Activated CD4-positive, alpha-beta T cell treated with anti-CD3 and anti-CD28 coated beads, Interleukin-2, amount 10 ng/mL, durations not matched to agents 7 days and 5 days (primary cell): ENCODE results near the gene CALN1. TPM values are rescaled to one million over a fixed set of nuclear protein-coding genes. Genes with fewer than 3 reads are reported as not detected.

ENCODE experiments used
- CTCF ChIA-PET: fragments of 350-600 bp; sonication (Branson Sonifier 250); formaldehyde crosslinking; loops from one replicate; lab custom pipeline; 2021; ENCODE audit warnings: antibody characterized with exemption; lab: Charles Lee
- POLR2A ChIA-PET: fragments of 350-600 bp; sonication (Branson Sonifier 250); formaldehyde crosslinking; loops from one replicate; lab custom pipeline; 2021; ENCODE audit warnings: antibody characterized with exemption; lab: Charles Lee
- DNase-seq: peaks from one replicate; pipeline ENCODE4 v3.0.0-alpha.2; 2020
- H3K27ac Mint-ChIP-seq: one replicate; pipeline ENCODE4 v1.8.0; 2021; ENCODE audit warnings: mild to moderate bottlenecking, moderate library complexity, mixed read lengths
- H3K27me3 Mint-ChIP-seq: one replicate; pipeline ENCODE4 v1.8.0; 2021; ENCODE audit warnings: mixed read lengths
- H3K36me3 Mint-ChIP-seq: one replicate; pipeline ENCODE4 v1.8.0; 2021; ENCODE audit warnings: low read depth, mixed read lengths
- H3K4me1 Mint-ChIP-seq: one replicate; pipeline ENCODE4 v1.8.0; 2021; ENCODE audit warnings: mixed read lengths
- H3K4me3 Mint-ChIP-seq: one replicate; pipeline ENCODE4 v1.8.0; 2021; ENCODE audit warnings: mild to moderate bottlenecking, moderate library complexity, mixed read lengths
- H3K9me3 Mint-ChIP-seq: one replicate; pipeline ENCODE4 v1.8.0; 2021; ENCODE audit warnings: mixed read lengths
- total RNA-seq, 2 experiments: library from RNA; stranded (reverse); gene quantifications; one replicate each; pipeline ENCODE4 v1.2.3, GENCODE V29; 2021

Gene CALN1
- total RNA-seq, 2 experiments from 2014 or later = not detected

GRCh38 chr7:72335561-72336381, 76.4 kb downstream of the CALN1 start:
- Mint-ChIP-seq H3K4me3 (no peak overlapping the region), H3K4me1 (no peaks in the 10 kb centered on the region), H3K27me3 (peaks cover 21% of the 10 kb centered on the region), H3K27ac (no peak overlapping the region), H3K36me3 (no peaks in the 10 kb centered on the region), H3K9me3 (peaks cover 2% of the 10 kb centered on the region)
- POLR2A ChIA-PET = no interaction called here
- CTCF ChIA-PET = no interaction called here
- no peak for DNase-seq

- no peak overlapping the region for H3K27ac Mint-ChIP-seq
- no peak overlapping the region for H3K4me3 Mint-ChIP-seq
- DNase-seq = no peak
- peaks cover 21% of the 10 kb centered on the region for H3K27me3 Mint-ChIP-seq
- CTCF ChIA-PET = no interaction called here
- no peaks in the 10 kb centered on the region for H3K4me1 Mint-ChIP-seq
- no peaks in the 10 kb centered on the region for H3K36me3 Mint-ChIP-seq
- peaks cover 2% of the 10 kb centered on the region for H3K9me3 Mint-ChIP-seq
- POLR2A ChIA-PET = no interaction called here
Observed at GRCh38 chr7:72334698-72335097, 77.4 kb downstream of the CALN1 start.

- peaks cover 2% of the 10 kb centered on the region for H3K9me3 Mint-ChIP-seq
- H3K36me3 Mint-ChIP-seq = no peaks in the 10 kb centered on the region
- no peak for DNase-seq
- no peak overlapping the region for H3K4me3 Mint-ChIP-seq
- H3K27me3 Mint-ChIP-seq = peaks cover 21% of the 10 kb centered on the region
- no peaks in the 10 kb centered on the region for H3K4me1 Mint-ChIP-seq
- ChIA-PET POLR2A (interaction anchor here (0.6 kb wide), 1 partner anchor 87 kb away, joined by 3 read pairs; no protein-coding TSS in a partner anchor), CTCF (interaction anchor here (0.6 kb wide), 1 partner anchor 41 kb away, joined by 3 read pairs; no protein-coding TSS in a partner anchor)
- no peak overlapping the region for H3K27ac Mint-ChIP-seq
Observed at GRCh38 chr7:72334066-72334465, 78.1 kb downstream of the CALN1 start.

GRCh38 chr7:72326811-72327210, 85.3 kb downstream of the CALN1 start:
- no peak for DNase-seq
- H3K4me3 Mint-ChIP-seq = no peak overlapping the region
- H3K27ac Mint-ChIP-seq = no peak overlapping the region
- ChIA-PET CTCF (no interaction called here), POLR2A (no interaction called here)
- no peaks in the 10 kb centered on the region for H3K9me3 Mint-ChIP-seq
- H3K4me1 Mint-ChIP-seq = no peaks in the 10 kb centered on the region
- H3K27me3 Mint-ChIP-seq = no peaks in the 10 kb centered on the region
- H3K36me3 Mint-ChIP-seq = no peaks in the 10 kb centered on the region

GRCh38 chr7:72326365-72326764, 85.8 kb downstream of the CALN1 start:
- ChIA-PET POLR2A (no interaction called here), CTCF (no interaction called here)
- no peaks in the 10 kb centered on the region for H3K9me3 Mint-ChIP-seq
- H3K36me3 Mint-ChIP-seq = no peaks in the 10 kb centered on the region
- no peak for DNase-seq
- H3K4me3 Mint-ChIP-seq = no peak overlapping the region
- no peak overlapping the region for H3K27ac Mint-ChIP-seq
- no peaks in the 10 kb centered on the region for H3K27me3 Mint-ChIP-seq
- no peaks in the 10 kb centered on the region for H3K4me1 Mint-ChIP-seq

- ChIA-PET POLR2A (no interaction called here), CTCF (no interaction called here)
- no peaks in the 10 kb centered on the region for H3K9me3 Mint-ChIP-seq
Observed at GRCh38 chr7:72325561-72325960, 86.6 kb downstream of the CALN1 start.

GRCh38 chr7:72321637-72322036, 90.5 kb downstream of the CALN1 start:
- ChIA-PET POLR2A (no interaction called here), CTCF (no interaction called here)
- DNase-seq = no peak
- Mint-ChIP-seq H3K27ac (no peak overlapping the region), H3K9me3 (no peaks in the 10 kb centered on the region), H3K4me3 (no peak overlapping the region), H3K36me3 (no peaks in the 10 kb centered on the region), H3K27me3 (no peaks in the 10 kb centered on the region), H3K4me1 (no peaks in the 10 kb centered on the region)

More at GRCh38 chr7:72325561-72325960, 86.6 kb downstream of the CALN1 start:
- no peaks in the 10 kb centered on the region for H3K4me1 Mint-ChIP-seq
- no peak overlapping the region for H3K4me3 Mint-ChIP-seq
- no peaks in the 10 kb centered on the region for H3K36me3 Mint-ChIP-seq
- no peak overlapping the region for H3K27ac Mint-ChIP-seq
- no peaks in the 10 kb centered on the region for H3K27me3 Mint-ChIP-seq
- DNase-seq = no peak

- CTCF ChIA-PET = no interaction called here
- H3K4me3 Mint-ChIP-seq = no peak overlapping the region
- POLR2A ChIA-PET = no interaction called here
Observed at GRCh38 chr7:72321081-72321480, 91.1 kb downstream of the CALN1 start.

GRCh38 chr7:72317341-72317740, 94.8 kb downstream of the CALN1 start:
- no peaks in the 10 kb centered on the region for H3K4me1 Mint-ChIP-seq
- POLR2A ChIA-PET = no interaction called here

More at GRCh38 chr7:72321081-72321480, 91.1 kb downstream of the CALN1 start:
- Mint-ChIP-seq H3K4me1 (no peaks in the 10 kb centered on the region), H3K36me3 (no peaks in the 10 kb centered on the region), H3K27me3 (no peaks in the 10 kb centered on the region), H3K9me3 (no peaks in the 10 kb centered on the region), H3K27ac (no peak overlapping the region)
- DNase-seq = no peak

GRCh38 chr7:72316148-72316547, 96.0 kb downstream of the CALN1 start:
- ChIA-PET POLR2A (no interaction called here), CTCF (interaction anchor here (0.7 kb wide), 1 partner anchor 276 kb away, joined by 3 read pairs; no protein-coding TSS in a partner anchor)
- no peaks in the 10 kb centered on the region for H3K4me1 Mint-ChIP-seq
- no peak overlapping the region for H3K27ac Mint-ChIP-seq
- H3K27me3 Mint-ChIP-seq = no peaks in the 10 kb centered on the region
- H3K4me3 Mint-ChIP-seq = no peak overlapping the region
- DNase-seq = no peak
- H3K9me3 Mint-ChIP-seq = no peaks in the 10 kb centered on the region
- H3K36me3 Mint-ChIP-seq = no peaks in the 10 kb centered on the region

More at GRCh38 chr7:72317341-72317740, 94.8 kb downstream of the CALN1 start:
- H3K4me3 Mint-ChIP-seq = no peak overlapping the region
- H3K27me3 Mint-ChIP-seq = no peaks in the 10 kb centered on the region
- no peaks in the 10 kb centered on the region for H3K36me3 Mint-ChIP-seq
- DNase-seq = no peak
- no peak overlapping the region for H3K27ac Mint-ChIP-seq
- H3K9me3 Mint-ChIP-seq = no peaks in the 10 kb centered on the region
- CTCF ChIA-PET = no interaction called here

- H3K27ac Mint-ChIP-seq = no peak overlapping the region
Observed at GRCh38 chr7:72313906-72314305, 98.2 kb downstream of the CALN1 start.

GRCh38 chr7:72310301-72310700, 101.8 kb downstream of the CALN1 start:
- H3K27me3 Mint-ChIP-seq = no peaks in the 10 kb centered on the region
- POLR2A ChIA-PET = no interaction called here

More at GRCh38 chr7:72313906-72314305, 98.2 kb downstream of the CALN1 start:
- DNase-seq = no peak
- Mint-ChIP-seq H3K36me3 (no peaks in the 10 kb centered on the region), H3K4me3 (no peak overlapping the region), H3K4me1 (no peaks in the 10 kb centered on the region), H3K9me3 (no peaks in the 10 kb centered on the region), H3K27me3 (no peaks in the 10 kb centered on the region)
- POLR2A ChIA-PET = interaction anchor here (0.6 kb wide), 1 partner anchor 316 kb away, joined by 4 read pairs; no protein-coding TSS in a partner anchor
- CTCF ChIA-PET = no interaction called here

GRCh38 chr7:72309476-72309875, 102.7 kb downstream of the CALN1 start:
- no peaks in the 10 kb centered on the region for H3K36me3 Mint-ChIP-seq
- no peak overlapping the region for H3K27ac Mint-ChIP-seq
- no peak for DNase-seq
- CTCF ChIA-PET = no interaction called here
- H3K27me3 Mint-ChIP-seq = no peaks in the 10 kb centered on the region
- no peaks in the 10 kb centered on the region for H3K4me1 Mint-ChIP-seq
- POLR2A ChIA-PET = no interaction called here
- no peak overlapping the region for H3K4me3 Mint-ChIP-seq
- no peaks in the 10 kb centered on the region for H3K9me3 Mint-ChIP-seq

More at GRCh38 chr7:72310301-72310700, 101.8 kb downstream of the CALN1 start:
- no peak overlapping the region for H3K27ac Mint-ChIP-seq
- DNase-seq = no peak
- CTCF ChIA-PET = no interaction called here
- no peaks in the 10 kb centered on the region for H3K36me3 Mint-ChIP-seq
- no peaks in the 10 kb centered on the region for H3K9me3 Mint-ChIP-seq
- H3K4me1 Mint-ChIP-seq = no peaks in the 10 kb centered on the region
- H3K4me3 Mint-ChIP-seq = no peak overlapping the region
